ENCODE results near the gene KCND2.
"Not testable (repeated sequence)": the region's sequence is repeated elsewhere in the genome, so short reads cannot be mapped to it uniquely, and the experiment has no call there.

The KCND2 gene

DNA sequence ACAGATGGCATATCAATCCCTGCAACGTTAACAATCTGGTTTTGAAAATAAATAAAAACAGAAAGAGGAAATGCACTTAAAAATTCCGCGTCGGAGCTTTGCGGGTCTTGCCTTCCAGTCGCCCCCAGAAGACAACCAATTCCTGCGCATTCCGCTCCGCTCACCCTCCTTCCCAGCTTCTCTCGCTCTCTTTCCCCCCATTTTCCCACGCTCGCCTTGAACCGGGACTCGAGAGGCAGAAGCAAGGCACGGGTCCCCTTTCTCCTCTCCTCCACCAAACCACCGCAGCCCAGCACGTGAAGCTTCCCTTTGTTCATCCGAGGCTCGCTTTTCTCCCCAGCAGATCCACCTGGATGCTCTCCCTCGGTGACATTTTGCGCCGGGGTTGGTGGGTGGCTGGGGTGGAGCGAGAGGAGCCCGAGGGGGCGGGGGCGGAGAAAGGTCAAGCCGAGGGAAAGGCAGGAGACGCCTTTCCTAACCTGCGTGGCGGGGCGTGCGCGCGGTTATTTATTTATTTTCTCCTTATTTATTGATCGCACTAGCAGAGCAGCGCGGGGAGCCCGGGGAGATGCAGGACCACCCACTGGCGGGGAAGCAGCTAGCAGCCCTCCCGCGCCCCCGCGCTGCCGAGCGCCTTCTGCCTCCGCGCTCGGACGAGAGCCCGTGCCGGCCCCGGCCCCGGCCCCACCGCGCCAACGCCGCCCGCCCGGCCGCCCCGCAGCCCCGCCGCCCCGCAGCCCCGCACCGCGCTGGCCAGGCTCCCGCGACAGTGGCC is at the start of gene KCND2:
TSS of gene KCND2 (plus strand) at position 475 of the 775 bp plus-strand sequence.
- no peak for DNase-seq (ENCODE audit: low read depth in 1 of 2, low spot score in 1 of 2)

GRCh38 chr7:120226188-120226587 is 46.8 kb upstream of the KCND2 start:
- no peak for DNase-seq (ENCODE audit: low read depth in 1 of 2, low spot score in 1 of 2)

DNA sequence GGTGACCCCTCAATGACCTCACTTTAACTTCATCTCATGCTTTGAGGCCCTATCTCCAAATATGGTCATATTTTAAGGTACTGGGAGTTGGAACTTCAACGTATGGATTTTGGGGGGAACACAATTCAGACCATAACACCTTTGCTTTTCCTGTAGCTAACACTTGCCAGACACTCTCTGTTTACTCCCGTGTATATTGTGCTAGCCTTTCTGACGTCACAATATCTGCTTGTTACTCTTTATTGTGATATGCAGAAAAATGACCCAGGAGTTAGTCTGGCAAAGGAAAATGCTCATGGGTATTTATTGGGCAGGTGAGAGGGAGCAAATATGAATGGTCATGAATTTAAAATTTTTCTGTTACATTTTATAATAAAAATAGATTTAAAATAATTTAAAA is 45.7 kb upstream of the KCND2 start:
- no peak for DNase-seq (ENCODE audit: low read depth in 1 of 2, low spot score in 1 of 2)

GRCh38 chr7:120229084-120229483 is 43.9 kb upstream of the KCND2 start:
- no peak for DNase-seq (ENCODE audit: low read depth in 1 of 2, low spot score in 1 of 2)

DNA sequence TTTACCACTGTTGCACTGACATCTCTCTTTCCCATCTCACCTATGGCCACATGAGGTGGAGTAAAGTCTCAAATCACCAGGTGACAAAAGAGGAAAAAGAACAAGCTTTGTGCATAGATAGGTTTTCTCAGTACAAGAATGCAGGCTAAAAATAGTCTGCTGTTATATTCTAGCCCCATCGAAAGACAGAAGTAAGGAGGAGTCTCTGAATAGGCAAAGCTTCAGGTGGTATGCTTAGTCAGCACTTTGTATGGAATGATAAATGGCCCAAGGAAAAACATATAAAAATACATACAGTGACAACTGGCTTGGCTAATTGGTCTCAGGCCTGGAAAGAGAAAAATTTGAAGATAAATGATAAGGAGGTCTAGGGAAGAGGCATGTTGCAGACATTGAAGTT is 39.6 kb upstream of the KCND2 start:
- no peak for DNase-seq (ENCODE audit: low read depth in 1 of 2, low spot score in 1 of 2)

DNA sequence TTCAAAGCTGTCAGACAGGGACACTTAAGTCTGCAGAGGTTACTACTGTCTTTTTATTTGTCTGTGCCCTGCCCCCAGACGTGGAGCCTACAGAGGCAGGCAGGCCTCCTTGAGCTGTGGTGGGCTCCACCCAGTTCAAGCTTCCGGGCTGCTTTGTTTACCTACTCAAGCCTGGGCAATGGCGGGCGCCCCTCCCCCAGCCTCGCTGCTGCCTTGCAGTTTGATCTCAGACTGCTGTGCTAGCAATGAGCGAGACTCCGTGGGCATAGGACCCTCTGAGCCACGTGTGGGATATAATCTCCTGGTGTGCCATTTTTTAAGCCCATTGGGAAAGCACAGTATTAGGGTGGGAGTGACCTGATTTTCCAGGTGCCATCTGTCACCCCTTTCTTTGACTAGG is 32.6 kb upstream of the KCND2 start:
- DNase-seq (ENCODE audit: low read depth in 1 of 2, low spot score in 1 of 2), result not testable (repeated sequence)

DNA sequence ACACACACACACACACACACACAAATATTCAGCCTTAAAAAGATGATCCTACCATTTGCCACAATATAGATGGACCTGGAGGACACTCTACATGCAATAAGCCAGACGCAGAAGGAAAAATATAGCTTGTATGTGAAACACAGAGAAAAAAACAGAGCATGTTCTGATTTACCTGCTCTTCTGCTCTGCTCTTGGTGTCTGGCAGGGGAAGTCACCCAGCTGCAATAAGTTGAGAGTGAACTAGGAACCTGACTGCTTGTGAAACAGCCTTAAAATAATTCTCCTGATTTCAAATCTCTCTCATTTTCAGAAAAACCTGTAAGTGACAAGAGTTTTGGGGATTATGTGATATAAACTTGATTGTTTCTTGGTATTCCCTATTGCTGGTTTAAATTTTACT is 31.0 kb upstream of the KCND2 start:
- DNase-seq (ENCODE audit: low read depth in 1 of 2, low spot score in 1 of 2), result no peak

DNA sequence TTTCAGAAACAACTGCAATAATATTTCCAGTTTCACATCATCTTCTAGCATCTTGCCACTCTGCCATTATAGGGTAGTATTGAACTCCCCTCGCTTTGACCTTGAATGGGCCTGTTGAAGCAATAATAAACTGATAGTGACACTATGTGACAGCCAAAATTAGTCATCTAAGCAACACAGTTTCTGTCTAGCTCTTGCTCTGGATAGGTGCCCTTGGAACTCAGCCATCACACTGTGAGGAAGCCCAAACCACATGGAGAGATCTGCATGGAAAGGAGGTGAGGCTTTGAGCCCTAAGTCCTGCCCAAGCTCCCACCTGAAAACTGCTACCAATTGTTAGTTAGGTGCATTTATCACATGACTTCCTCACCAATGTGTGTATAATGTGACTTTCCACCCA is 18.1 kb upstream of the KCND2 start:
- DNase-seq (ENCODE audit: low read depth in 1 of 2, low spot score in 1 of 2), result no peak

- no peak for DNase-seq (ENCODE audit: low read depth in 1 of 2, low spot score in 1 of 2)
These were observed 16.5 kb upstream of the KCND2 start for GRCh38 chr7:120256344-120257070.

- no peak for DNase-seq (ENCODE audit: low read depth in 1 of 2, low spot score in 1 of 2)
These were observed 13.6 kb upstream of the KCND2 start for GRCh38 chr7:120259386-120259785.

DNA sequence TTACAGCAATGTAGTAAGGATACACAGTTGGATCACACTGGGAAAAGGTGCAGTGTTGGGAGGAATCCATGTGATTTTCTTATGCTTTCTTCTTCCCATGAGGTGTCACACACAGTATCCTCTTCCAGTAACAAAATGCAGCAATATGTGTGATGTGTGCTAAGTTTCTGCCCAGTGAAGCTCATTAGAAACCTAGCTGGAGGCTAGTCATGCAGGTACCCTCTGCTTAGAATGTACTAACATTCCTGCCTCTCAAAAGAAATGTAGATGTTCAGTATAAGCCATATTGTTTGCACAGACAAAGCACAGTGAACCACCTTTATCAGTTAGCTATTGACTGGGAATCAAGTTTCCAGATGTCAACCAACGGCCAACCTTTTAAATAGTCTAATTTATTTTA is 12.9 kb upstream of the KCND2 start:
- DNase-seq (ENCODE audit: low read depth in 1 of 2, low spot score in 1 of 2), result no peak

GRCh38 chr7:120272261-120272660 is 714 bp upstream of the KCND2 start:
- DNase-seq (ENCODE audit: low read depth in 1 of 2, low spot score in 1 of 2), result no peak

DNA sequence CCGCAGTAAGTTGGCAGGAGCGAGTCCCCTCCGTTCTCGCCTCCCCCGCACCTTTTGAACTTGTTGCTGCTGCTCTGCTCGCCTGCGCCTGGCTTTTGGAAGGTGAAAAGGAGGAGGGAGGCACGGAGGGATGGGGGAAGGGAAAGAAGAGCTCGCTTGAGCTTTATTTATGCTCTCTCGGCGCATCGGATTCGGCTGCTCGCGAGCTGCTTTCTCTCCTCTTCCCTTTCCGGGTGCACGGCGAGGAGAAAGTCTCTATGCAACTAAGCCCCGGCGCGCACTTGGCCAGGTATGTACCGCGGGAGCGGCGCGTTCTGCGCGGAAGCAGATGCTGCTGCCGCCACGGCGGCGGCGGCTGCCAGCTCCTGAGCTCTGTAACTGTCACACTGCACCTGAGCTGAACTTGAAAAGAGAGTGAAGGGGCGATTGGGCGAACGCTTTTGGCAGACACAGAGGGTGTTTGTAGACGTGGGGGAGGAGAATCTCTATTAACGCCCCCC is 551 bp downstream of the KCND2 start:
- DNase-seq (ENCODE audit: low read depth in 1 of 2, low spot score in 1 of 2), result no peak

DNA sequence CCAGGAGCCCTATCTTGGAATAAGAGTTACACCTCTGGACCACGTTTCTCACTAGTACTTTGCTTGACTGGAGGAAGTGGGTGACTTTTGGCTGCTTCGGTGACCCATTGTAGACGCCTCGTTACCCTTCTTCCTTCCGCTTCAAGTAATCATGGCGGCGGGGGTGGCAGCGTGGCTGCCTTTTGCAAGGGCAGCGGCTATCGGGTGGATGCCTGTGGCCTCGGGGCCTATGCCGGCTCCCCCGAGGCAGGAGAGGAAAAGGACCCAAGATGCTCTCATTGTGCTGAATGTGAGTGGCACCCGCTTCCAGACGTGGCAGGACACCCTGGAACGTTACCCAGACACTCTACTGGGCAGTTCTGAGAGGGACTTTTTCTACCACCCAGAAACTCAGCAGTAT is 1.5 kb downstream of the KCND2 start:
- no peak for DNase-seq (ENCODE audit: low read depth in 1 of 2, low spot score in 1 of 2)

DNA sequence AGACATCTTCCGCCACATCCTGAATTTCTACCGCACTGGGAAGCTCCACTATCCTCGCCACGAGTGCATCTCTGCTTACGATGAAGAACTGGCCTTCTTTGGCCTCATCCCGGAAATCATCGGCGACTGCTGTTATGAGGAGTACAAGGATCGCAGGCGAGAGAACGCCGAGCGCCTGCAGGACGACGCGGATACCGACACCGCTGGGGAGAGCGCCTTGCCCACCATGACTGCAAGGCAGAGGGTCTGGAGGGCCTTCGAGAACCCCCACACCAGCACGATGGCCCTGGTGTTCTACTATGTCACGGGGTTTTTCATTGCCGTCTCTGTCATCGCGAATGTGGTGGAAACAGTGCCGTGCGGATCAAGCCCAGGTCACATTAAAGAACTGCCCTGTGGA is 1.9 kb downstream of the KCND2 start:
- no peak for DNase-seq (ENCODE audit: low read depth in 1 of 2, low spot score in 1 of 2)

DNA sequence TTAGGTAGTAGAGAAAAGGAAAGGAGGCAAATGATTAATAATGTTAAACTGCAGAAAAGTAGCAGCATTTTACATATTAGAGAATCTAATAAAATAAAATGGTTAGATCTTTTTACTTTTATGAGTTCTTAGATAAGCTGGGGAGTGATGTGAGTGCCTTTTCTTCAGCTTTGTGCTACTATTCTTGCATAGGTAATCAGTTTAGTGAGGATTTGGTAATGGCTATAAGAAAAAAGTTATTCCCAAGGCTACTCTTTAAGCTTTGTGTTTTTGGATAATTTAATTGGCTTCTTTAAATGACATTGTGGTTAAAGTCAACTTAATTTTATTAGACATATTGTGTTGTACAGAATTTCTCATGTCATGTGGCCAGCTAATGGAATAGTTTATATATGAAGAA is 3.7 kb downstream of the KCND2 start:
- no peak for DNase-seq (ENCODE audit: low read depth in 1 of 2, low spot score in 1 of 2)

DNA sequence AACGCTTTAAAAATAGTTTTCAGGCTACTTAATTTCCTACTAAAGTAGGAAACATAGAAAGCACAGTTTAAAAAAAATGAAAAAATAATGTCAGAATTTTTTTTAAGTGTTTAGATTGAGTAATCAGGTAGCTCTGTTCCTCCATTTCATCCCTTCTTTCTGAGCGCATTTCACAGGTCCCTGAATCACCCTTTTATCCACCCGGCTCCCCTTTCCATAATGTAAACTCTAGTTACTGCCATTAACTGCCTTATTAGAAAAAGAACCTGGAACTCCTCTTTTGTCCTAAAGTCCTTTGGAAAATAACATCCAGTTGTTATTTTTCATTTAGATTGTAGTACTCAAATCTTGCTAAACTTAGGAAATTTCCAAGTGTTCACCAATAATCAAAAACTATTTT is 5.8 kb downstream of the KCND2 start:
- DNase-seq (ENCODE audit: low read depth in 1 of 2, low spot score in 1 of 2), result no peak

GRCh38 chr7:120280743-120281142 is 7.8 kb downstream of the KCND2 start:
- no peak for DNase-seq (ENCODE audit: low read depth in 1 of 2, low spot score in 1 of 2)

DNA sequence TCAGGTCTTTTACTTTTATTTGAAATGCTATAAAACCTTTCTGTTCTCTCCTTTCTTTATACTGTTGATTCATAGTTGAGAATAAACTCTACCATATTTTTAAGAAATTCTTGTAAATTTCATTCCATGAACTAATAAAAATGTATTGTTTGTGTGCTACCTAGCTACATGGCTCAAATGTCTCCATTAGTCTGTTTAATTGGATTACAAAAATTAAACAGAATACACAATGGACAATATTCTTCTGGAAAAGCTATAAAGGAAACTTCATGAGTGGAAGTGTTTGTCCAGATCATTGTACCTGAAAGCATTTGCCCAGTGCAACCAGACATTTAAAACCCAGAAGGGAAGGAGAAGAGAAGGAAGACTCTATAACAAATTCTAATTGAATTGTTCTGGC is 20.1 kb downstream of the KCND2 start:
- no peak for DNase-seq (ENCODE audit: low read depth in 1 of 2, low spot score in 1 of 2)

- DNase-seq (ENCODE audit: low read depth in 1 of 2, low spot score in 1 of 2), result no peak
These were observed 29.2 kb downstream of the KCND2 start for GRCh38 chr7:120302190-120302589.

GRCh38 chr7:120303105-120303504 is 30.1 kb downstream of the KCND2 start:
- no peak for DNase-seq (ENCODE audit: low read depth in 1 of 2, low spot score in 1 of 2)

DNA sequence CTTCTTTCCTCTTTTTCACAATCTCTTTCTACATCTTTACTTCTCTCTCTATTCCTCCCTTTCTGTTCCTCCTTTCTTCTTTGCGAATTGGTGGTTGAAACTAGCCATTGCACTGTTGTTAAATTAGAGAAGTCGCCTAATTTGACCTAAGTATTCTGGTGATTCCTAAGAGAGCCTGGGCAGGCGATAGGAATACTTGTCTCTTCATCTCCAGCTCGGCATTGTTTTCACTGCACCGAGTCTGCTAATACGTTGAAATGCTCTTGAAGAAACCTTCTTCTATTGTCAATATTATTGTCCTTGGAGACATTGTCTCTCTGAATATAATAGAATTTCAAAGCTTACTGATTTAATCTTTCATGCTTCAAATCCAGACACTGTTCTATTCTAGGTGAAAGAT is 31.7 kb downstream of the KCND2 start:
- DNase-seq (ENCODE audit: low read depth in 1 of 2, low spot score in 1 of 2), result no peak

Data from activated T-helper 1 cell treated with anti-CD3 and anti-CD28 coated beads, Interleukin-2, amount 50 U/mL, for 16 hours (primary cell).